GM23338 (cell line): ENCODE measurements around the gene GPAM. TPM values are rescaled to one million over a fixed set of nuclear protein-coding genes. Genes with fewer than 3 reads are reported as not detected.

Experiments used
- ATAC-seq: fragments of 200-7000 bp; cut with Tn5 transposase; 3 replicates; pipeline ENCODE4 v1.9.1; 2020
- DNase-seq: peaks from one replicate; pipeline ENCODE4 v3.0.0-alpha.2; 2015; ENCODE audit warnings: low spot score
- H2AFZ ChIP-seq: fragments of 200-600 bp; sonication (generic); 2 replicates; pipeline ENCODE4 v1.8.0; 2016; ENCODE audit warnings: antibody characterized with exemption, mild to moderate bottlenecking, moderate library complexity
- H3F3A ChIP-seq: fragments of 200-600 bp; sonication (generic); replicated peaks from 2 replicates; pipeline ENCODE4 v1.8.0; 2017; ENCODE audit warnings: antibody characterized with exemption, mixed run types, low read depth
- H3K27ac ChIP-seq: fragments of 200-600 bp; sonication (generic); 2 replicates; pipeline ENCODE4 v1.6.1; 2016; ENCODE audit warnings: low read depth
- H3K27me3 ChIP-seq: fragments of 200-600 bp; sonication (generic); 2 replicates; pipeline ENCODE4 v1.8.0; 2016; ENCODE audit warnings: mild to moderate bottlenecking, mixed run types, moderate library complexity; ENCODE audit not compliant: insufficient read depth
- H3K36me3 ChIP-seq: fragments of 200-600 bp; sonication (generic); 2 replicates; pipeline ENCODE4 v1.8.0; 2016; ENCODE audit warnings: mild to moderate bottlenecking; ENCODE audit not compliant: insufficient read depth
- H3K4me1 ChIP-seq: fragments of 200-600 bp; sonication (generic); 2 replicates; pipeline ENCODE4 v1.8.0; 2016; ENCODE audit warnings: mild to moderate bottlenecking, moderate library complexity; ENCODE audit not compliant: insufficient read depth
- H3K4me2 ChIP-seq: fragments of 200-600 bp; sonication (generic); 2 replicates; pipeline ENCODE4 v1.7.1; 2017; ENCODE audit warnings: mixed run types
- H3K4me3 ChIP-seq: fragments of 200-600 bp; sonication (generic); 2 replicates; pipeline ENCODE4 v1.6.1; 2016; ENCODE audit warnings: mixed run types
- H3K79me2 ChIP-seq: fragments of 200-600 bp; sonication (generic); replicated peaks from 2 replicates; pipeline ENCODE4 v1.8.0; 2017; ENCODE audit warnings: mild to moderate bottlenecking; ENCODE audit not compliant: insufficient read depth
- H3K9me2 ChIP-seq: fragments of 200-600 bp; sonication (generic); 2 replicates; pipeline ENCODE4 v1.8.0; 2017; ENCODE audit not compliant: insufficient read depth
- H4K20me1 ChIP-seq: fragments of 200-600 bp; sonication (generic); replicated peaks from 2 replicates; pipeline ENCODE4 v1.8.0; 2017; ENCODE audit warnings: mild to moderate bottlenecking; ENCODE audit not compliant: insufficient read depth
- H3K27ac Mint-ChIP-seq: 2 replicates; pipeline ENCODE4 v1.8.0; 2020; ENCODE audit warnings: inconsistent platforms, mild to moderate bottlenecking, moderate library complexity, mixed read lengths
- H3K27me3 Mint-ChIP-seq: 3 replicates; pipeline ENCODE4 v1.8.0; 2022; ENCODE audit warnings: low read depth, mild to moderate bottlenecking, moderate library complexity, mixed read lengths, inconsistent platforms; ENCODE audit not compliant: insufficient read depth, poor library complexity
- H3K36me3 Mint-ChIP-seq: 3 replicates; pipeline ENCODE4 v1.8.0; 2021; ENCODE audit warnings: low read depth, mild to moderate bottlenecking, inconsistent platforms, moderate library complexity, mixed read lengths
- H3K4me1 Mint-ChIP-seq: 3 replicates; pipeline ENCODE4 v1.8.0; 2020; ENCODE audit warnings: mild to moderate bottlenecking, inconsistent platforms, mixed read lengths
- H3K4me3 Mint-ChIP-seq: 3 replicates; pipeline ENCODE4 v1.8.0; 2021; ENCODE audit warnings: moderate library complexity, mild to moderate bottlenecking, inconsistent platforms, mixed read lengths
- H3K9me3 Mint-ChIP-seq: 3 replicates; pipeline ENCODE4 v1.8.0; 2020; ENCODE audit warnings: moderate library complexity, mild to moderate bottlenecking, inconsistent platforms, mixed read lengths
- CREB1 ChIP-seq: fragments of 250-450 bp; sonication (Bioruptor Pico); IDR thresholded peaks from 2 replicates; pipeline ENCODE4 v1.5.0; 2020; ENCODE audit warnings: low read depth, mild to moderate bottlenecking, moderate library complexity
- EZH2 ChIP-seq: fragments of 200-600 bp; sonication (generic); IDR thresholded peaks from one replicate; pipeline ENCODE4 v1.8.0; 2017; ENCODE audit warnings: antibody characterized with exemption, mild to moderate bottlenecking, low read depth; ENCODE audit not compliant: unreplicated experiment
- EZH2phosphoT487 ChIP-seq: fragments of 200-600 bp; sonication (generic); IDR thresholded peaks from one replicate; pipeline ENCODE4 v1.8.1; 2018; ENCODE audit warnings: antibody characterized with exemption; ENCODE audit not compliant: unreplicated experiment
- JUNB ChIP-seq: IDR thresholded peaks from one replicate; pipeline ENCODE4 v1.6.1; 2016; ENCODE audit warnings: antibody characterized with exemption; ENCODE audit not compliant: unreplicated experiment
- NANOG ChIP-seq: IDR thresholded peaks from 2 replicates; pipeline ENCODE4 v1.6.1; 2016; ENCODE audit warnings: antibody characterized with exemption, borderline replicate concordance
- STAT1 ChIP-seq: IDR thresholded peaks from one replicate; pipeline ENCODE4 v1.6.1; 2016; ENCODE audit warnings: antibody characterized with exemption; ENCODE audit not compliant: unreplicated experiment
- ZNF114 ChIP-seq: fragments of 250-450 bp; sonication (Bioruptor Pico); IDR thresholded peaks from 2 replicates; pipeline ENCODE4 v1.5.0; 2020; ENCODE audit warnings: mild to moderate bottlenecking, moderate library complexity
- ZNF331 ChIP-seq: fragments of 250-450 bp; sonication (Bioruptor Pico); IDR thresholded peaks from 2 replicates; pipeline ENCODE4 v1.5.0; 2020; ENCODE audit warnings: low read depth, mild to moderate bottlenecking, moderate library complexity
- polyA plus RNA-seq: library from polyadenylated mRNA; unstranded; fragments of >200 nt; fragmentation: Nextera tagmentation; extraction: Ambion mirVana; gene quantifications from 2 replicates; pipeline ENCODE4 v1.2.1, GENCODE V29; 2016
- total RNA-seq: library from RNA; depleted of rRNA; stranded (reverse); fragments of >200 nt; shearing (Covaris generic); gene quantifications from 2 replicates; pipeline ENCODE4 v1.2.3, GENCODE V29; 2014
- TF ChIP-seq, protein P1 (sequence below): fragments of 250-450 bp; sonication (Bioruptor Pico); IDR thresholded peaks from 2 replicates; pipeline ENCODE4 v1.5.0; 2020; ENCODE audit warnings: mild to moderate bottlenecking, moderate library complexity
- TF ChIP-seq, protein P2 (sequence below): IDR thresholded peaks from 2 replicates; pipeline ENCODE4 v1.6.1; 2016; ENCODE audit warnings: antibody characterized with exemption
- TF ChIP-seq, protein P3 (sequence below), 2 experiments: fragments of 200-600 bp in 1 of 2; sonication (generic) in 1 of 2; conservative IDR thresholded peaks; 2 replicates each; pipeline versions ENCODE4 v1.5.1 to v1.6.1; 2016 to 2017; ENCODE audit warnings: antibody characterized with exemption in 2 of 2, low read depth in 2 of 2, mild to moderate bottlenecking in 2 of 2, moderate library complexity in 1 of 2

The GPAM gene
- total and polyA plus RNA-seq, 2 experiments from 2014 or later, result 5.5 to 16.6 TPM

DNA sequence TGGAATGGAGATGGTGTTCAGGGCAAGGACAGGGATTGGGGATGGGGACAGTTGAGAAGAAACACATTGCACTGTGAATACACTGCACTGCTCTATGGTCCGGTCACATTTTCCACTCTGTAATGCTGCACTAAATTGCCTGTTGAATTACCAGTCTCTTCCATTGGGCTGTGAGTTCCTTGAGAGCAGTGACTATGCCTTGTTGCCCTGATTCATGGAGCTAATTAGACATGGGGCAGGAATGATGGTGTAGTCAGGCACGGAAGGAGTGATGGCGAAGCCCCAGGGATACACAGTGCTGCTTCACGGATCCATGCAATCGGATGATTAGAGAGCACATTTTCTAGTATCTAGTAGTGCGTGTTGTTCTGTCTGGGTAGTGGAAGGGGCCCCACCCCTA is 25.4 kb upstream of the GPAM start:
- Histone ChIP-seq H3K27ac (no peak overlapping the region), H3F3A (no peaks in the 10 kb centered on the region), H3K36me3 (no peaks in the 10 kb centered on the region), H3K4me1 (no peaks in the 10 kb centered on the region), H3K4me2 (no peak overlapping the region), H3K27me3 (no peaks in the 10 kb centered on the region), H3K9me2 (peaks cover 4% of the 10 kb centered on the region; the same call in 1 of the 2 replicates), H3K79me2 (no peaks in the 10 kb centered on the region), H3K4me3 (no peak overlapping the region), H2AFZ (no peak overlapping the region), H4K20me1 (no peaks in the 10 kb centered on the region)
- Mint-ChIP-seq H3K27ac (no peak overlapping the region), H3K4me1 (peaks cover 4% of the 10 kb centered on the region; the same call in 1 of the 3 replicates), H3K4me3 (no peak overlapping the region), H3K27me3 (peaks cover 3% of the 10 kb centered on the region), H3K9me3 (peaks cover 2% of the 10 kb centered on the region; the same call in 1 of the 3 replicates), H3K36me3 (no peaks in the 10 kb centered on the region)
- no peak for ATAC-seq
- TF ChIP-seq NANOG (no peak), EZH2phosphoT487 (no peak), STAT1 (no peak)
- TF ChIP-seq, protein P1, sequence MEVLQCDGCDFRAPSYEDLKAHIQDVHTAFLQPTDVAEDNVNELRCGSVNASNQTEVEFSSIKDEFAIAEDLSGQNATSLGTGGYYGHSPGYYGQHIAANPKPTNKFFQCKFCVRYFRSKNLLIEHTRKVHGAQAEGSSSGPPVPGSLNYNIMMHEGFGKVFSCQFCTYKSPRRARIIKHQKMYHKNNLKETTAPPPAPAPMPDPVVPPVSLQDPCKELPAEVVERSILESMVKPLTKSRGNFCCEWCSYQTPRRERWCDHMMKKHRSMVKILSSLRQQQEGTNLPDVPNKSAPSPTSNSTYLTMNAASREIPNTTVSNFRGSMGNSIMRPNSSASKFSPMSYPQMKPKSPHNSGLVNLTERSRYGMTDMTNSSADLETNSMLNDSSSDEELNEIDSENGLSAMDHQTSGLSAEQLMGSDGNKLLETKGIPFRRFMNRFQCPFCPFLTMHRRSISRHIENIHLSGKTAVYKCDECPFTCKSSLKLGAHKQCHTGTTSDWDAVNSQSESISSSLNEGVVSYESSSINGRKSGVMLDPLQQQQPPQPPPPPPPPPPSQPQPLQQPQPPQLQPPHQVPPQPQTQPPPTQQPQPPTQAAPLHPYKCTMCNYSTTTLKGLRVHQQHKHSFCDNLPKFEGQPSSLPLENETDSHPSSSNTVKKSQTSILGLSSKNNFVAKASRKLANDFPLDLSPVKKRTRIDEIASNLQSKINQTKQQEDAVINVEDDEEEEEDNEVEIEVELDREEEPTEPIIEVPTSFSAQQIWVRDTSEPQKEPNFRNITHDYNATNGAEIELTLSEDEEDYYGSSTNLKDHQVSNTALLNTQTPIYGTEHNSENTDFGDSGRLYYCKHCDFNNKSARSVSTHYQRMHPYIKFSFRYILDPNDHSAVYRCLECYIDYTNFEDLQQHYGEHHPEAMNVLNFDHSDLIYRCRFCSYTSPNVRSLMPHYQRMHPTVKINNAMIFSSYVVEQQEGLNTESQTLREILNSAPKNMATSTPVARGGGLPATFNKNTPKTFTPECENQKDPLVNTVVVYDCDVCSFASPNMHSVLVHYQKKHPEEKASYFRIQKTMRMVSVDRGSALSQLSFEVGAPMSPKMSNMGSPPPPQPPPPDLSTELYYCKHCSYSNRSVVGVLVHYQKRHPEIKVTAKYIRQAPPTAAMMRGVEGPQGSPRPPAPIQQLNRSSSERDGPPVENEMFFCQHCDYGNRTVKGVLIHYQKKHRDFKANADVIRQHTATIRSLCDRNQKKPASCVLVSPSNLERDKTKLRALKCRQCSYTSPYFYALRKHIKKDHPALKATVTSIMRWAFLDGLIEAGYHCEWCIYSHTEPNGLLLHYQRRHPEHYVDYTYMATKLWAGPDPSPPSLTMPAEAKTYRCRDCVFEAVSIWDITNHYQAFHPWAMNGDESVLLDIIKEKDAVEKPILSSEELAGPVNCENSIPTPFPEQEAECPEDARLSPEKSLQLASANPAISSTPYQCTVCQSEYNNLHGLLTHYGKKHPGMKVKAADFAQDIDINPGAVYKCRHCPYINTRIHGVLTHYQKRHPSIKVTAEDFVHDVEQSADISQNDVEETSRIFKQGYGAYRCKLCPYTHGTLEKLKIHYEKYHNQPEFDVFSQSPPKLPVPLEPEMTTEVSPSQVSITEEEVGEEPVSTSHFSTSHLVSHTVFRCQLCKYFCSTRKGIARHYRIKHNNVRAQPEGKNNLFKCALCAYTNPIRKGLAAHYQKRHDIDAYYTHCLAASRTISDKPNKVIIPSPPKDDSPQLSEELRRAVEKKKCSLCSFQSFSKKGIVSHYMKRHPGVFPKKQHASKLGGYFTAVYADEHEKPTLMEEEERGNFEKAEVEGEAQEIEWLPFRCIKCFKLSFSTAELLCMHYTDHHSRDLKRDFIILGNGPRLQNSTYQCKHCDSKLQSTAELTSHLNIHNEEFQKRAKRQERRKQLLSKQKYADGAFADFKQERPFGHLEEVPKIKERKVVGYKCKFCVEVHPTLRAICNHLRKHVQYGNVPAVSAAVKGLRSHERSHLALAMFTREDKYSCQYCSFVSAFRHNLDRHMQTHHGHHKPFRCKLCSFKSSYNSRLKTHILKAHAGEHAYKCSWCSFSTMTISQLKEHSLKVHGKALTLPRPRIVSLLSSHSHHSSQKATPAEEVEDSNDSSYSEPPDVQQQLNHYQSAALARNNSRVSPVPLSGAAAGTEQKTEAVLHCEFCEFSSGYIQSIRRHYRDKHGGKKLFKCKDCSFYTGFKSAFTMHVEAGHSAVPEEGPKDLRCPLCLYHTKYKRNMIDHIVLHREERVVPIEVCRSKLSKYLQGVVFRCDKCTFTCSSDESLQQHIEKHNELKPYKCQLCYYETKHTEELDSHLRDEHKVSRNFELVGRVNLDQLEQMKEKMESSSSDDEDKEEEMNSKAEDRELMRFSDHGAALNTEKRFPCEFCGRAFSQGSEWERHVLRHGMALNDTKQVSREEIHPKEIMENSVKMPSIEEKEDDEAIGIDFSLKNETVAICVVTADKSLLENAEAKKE (CRISPR knock-in tag), result no peak
- TF ChIP-seq, protein P2, sequence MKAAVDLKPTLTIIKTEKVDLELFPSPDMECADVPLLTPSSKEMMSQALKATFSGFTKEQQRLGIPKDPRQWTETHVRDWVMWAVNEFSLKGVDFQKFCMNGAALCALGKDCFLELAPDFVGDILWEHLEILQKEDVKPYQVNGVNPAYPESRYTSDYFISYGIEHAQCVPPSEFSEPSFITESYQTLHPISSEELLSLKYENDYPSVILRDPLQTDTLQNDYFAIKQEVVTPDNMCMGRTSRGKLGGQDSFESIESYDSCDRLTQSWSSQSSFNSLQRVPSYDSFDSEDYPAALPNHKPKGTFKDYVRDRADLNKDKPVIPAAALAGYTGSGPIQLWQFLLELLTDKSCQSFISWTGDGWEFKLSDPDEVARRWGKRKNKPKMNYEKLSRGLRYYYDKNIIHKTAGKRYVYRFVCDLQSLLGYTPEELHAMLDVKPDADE, result no peak
- no peak for DNase-seq

DNA sequence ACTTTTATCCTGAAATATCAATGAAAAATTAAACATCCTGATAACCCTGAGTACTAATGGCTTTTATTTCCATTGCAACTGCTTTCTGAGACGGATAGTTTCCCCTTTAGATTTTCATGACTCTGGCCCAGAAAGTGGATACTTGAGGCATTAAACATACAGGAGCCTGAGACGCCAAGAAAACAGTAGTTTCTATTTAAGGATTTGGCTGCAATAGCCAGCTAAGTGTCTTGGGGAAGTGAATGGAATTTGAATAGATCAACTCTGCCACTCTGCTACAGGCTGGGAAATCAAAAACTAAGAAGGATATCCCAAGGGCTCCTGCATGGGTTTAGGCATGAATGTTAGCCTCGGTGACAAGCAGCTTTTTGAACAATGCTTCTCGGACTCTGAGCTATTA is 24.7 kb upstream of the GPAM start:
- H3K27me3 Mint-ChIP-seq, result peaks cover 3% of the 10 kb centered on the region
- DNase-seq (no peak), ATAC-seq (no peak)
- H3K79me2 ChIP-seq, result no peaks in the 10 kb centered on the region
- H2AFZ ChIP-seq, result no peak overlapping the region
- no peaks in the 10 kb centered on the region for H3K4me1 Mint-ChIP-seq
- H3K9me2 ChIP-seq, result peaks cover 4% of the 10 kb centered on the region; the same call in 1 of the 2 replicates
- H3K4me3 ChIP-seq, result no peak overlapping the region
- H3K4me2 ChIP-seq, result no peak overlapping the region
- H3K36me3 Mint-ChIP-seq, result no peaks in the 10 kb centered on the region
- no peak overlapping the region for H3K27ac ChIP-seq
- H3F3A ChIP-seq, result no peaks in the 10 kb centered on the region
- H3K9me3 Mint-ChIP-seq, result peaks cover 2% of the 10 kb centered on the region; the same call in 1 of the 3 replicates
- H3K36me3 ChIP-seq, result no peaks in the 10 kb centered on the region
- H3K4me3 Mint-ChIP-seq, result no peak overlapping the region
- no peaks in the 10 kb centered on the region for H3K27me3 ChIP-seq
- no peaks in the 10 kb centered on the region for H3K4me1 ChIP-seq
- H4K20me1 ChIP-seq, result no peaks in the 10 kb centered on the region
- H3K27ac Mint-ChIP-seq, result no peak overlapping the region
- TF ChIP-seq EZH2phosphoT487 (no peak), EZH2 (no peak), STAT1 (no peak), ZNF331 (CRISPR knock-in tag) (no peak), ZNF114 (no peak), CREB1 (CRISPR knock-in tag) (no peak), NANOG (no peak), JUNB (no peak)
- TF ChIP-seq, protein P3, sequence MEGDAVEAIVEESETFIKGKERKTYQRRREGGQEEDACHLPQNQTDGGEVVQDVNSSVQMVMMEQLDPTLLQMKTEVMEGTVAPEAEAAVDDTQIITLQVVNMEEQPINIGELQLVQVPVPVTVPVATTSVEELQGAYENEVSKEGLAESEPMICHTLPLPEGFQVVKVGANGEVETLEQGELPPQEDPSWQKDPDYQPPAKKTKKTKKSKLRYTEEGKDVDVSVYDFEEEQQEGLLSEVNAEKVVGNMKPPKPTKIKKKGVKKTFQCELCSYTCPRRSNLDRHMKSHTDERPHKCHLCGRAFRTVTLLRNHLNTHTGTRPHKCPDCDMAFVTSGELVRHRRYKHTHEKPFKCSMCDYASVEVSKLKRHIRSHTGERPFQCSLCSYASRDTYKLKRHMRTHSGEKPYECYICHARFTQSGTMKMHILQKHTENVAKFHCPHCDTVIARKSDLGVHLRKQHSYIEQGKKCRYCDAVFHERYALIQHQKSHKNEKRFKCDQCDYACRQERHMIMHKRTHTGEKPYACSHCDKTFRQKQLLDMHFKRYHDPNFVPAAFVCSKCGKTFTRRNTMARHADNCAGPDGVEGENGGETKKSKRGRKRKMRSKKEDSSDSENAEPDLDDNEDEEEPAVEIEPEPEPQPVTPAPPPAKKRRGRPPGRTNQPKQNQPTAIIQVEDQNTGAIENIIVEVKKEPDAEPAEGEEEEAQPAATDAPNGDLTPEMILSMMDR (conservative IDR thresholded peaks at IDR 0.05; ENCODE audit: low read depth in 2 of 2), result no peak
- TF ChIP-seq, protein P2, result no peak
